Transverse colon (tissue), 4 donors: ENCODE results near the gene NOL9. TPM values are rescaled to one million over a fixed set of nuclear protein-coding genes. Genes with fewer than 3 reads are reported as not detected.

Source experiments
- DNase-seq: peaks from one replicate; pipeline ENCODE4 v3.0.0-alpha.2; 2019
- H3K27ac ChIP-seq, 4 donors: fragments of 200-600 bp; sonication (generic); 2 replicates each; pipeline ENCODE4 v1.5.1; 2016 to 2018; ENCODE audit warnings: inconsistent platforms in 4 of 4
- H3K27me3 ChIP-seq: fragments of 200-600 bp; sonication (generic); 2 replicates; pipeline ENCODE4 v1.5.1; 2017; ENCODE audit warnings: inconsistent platforms
- H3K36me3 ChIP-seq, 4 donors: fragments of 200-600 bp; sonication (generic); 2 replicates each; pipeline ENCODE4 v1.5.1; 2017 to 2019; ENCODE audit warnings: inconsistent platforms in 4 of 4
- H3K4me1 ChIP-seq, 4 donors: fragments of 200-600 bp; sonication (generic); 2 replicates each; pipeline ENCODE4 v1.5.1; 2017 to 2020; ENCODE audit warnings: inconsistent platforms in 4 of 4
- H3K4me3 ChIP-seq, 4 donors: fragments of 200-600 bp; sonication (generic); 1 replicate in 1 of 4; 2 replicates in 3 of 4; pipeline versions ENCODE4 v1.5.1 to v1.6.1; 2017 to 2019; ENCODE audit warnings: inconsistent platforms in 4 of 4
- H3K9me3 ChIP-seq, 2 donors: fragments of 200-600 bp; sonication (generic); 2 replicates each; pipeline ENCODE4 v1.5.1; 2017 to 2019; ENCODE audit warnings: inconsistent platforms in 2 of 2
- CTCF ChIP-seq, 5 experiments: fragments of 200-600 bp in 3 of 5; fragments of 450-650 bp in 2 of 5; sonication (generic) in 3 of 5; IDR thresholded peaks; 1 replicate in 2 of 5; 2 replicates in 3 of 5; pipeline ENCODE4 v1.5.1; 2016 to 2017; ENCODE audit warnings: antibody characterized with exemption in 5 of 5, inconsistent platforms in 3 of 5, mild to moderate bottlenecking in 2 of 5, moderate library complexity in 1 of 5
- EP300 ChIP-seq: sonication (generic); formaldehyde crosslinking; IDR thresholded peaks from one replicate; pipeline ENCODE4 v1.6.1; 2017; ENCODE audit warnings: antibody characterized with exemption, low read depth
- POLR2A ChIP-seq: fragments of 450-650 bp; IDR thresholded peaks from one replicate; pipeline ENCODE4 v1.6.1; 2016; ENCODE audit warnings: antibody characterized with exemption, mild to moderate bottlenecking, moderate library complexity
- POLR2AphosphoS5 ChIP-seq, 3 donors: sonication (generic); formaldehyde crosslinking; IDR thresholded peaks; one replicate each; pipeline ENCODE4 v1.6.1; 2016; ENCODE audit warnings: antibody characterized with exemption in 3 of 3
- WGBS, 2 donors: methylation state at CpG; one replicate each; pipeline ENCODE4 v1.1.5; 2018; ENCODE audit warnings: low coverage in 1 of 2; 5-methylcytosine and 5-hydroxymethylcytosine counted together
- in situ Hi-C, 4 donors: fragments of 200-750 bp; cut with MboI; loops; one replicate each; pipeline versions ENCODE4 v1.15.0 to v1.15.1; 2017; ENCODE audit warnings: low sequenced_read_pairs in 3 of 4, low pct_ligation_motif_present in 1 of 4, low pct_unique_long_range_greater_than_20kb in 1 of 4
- intact Hi-C: fragments of 100-400 bp; cut with DNase I; formaldehyde crosslinking; loops from one replicate; pipeline ENCODE4 v1.15.1; 2023; ENCODE audit warnings: low total_unique reads
- total RNA-seq, 4 donors: library from RNA; depleted of rRNA; stranded (reverse); fragments of >200 nt; gene quantifications; one replicate each; pipeline ENCODE4 v1.1.0, GENCODE V29; 2016

NOL9 gene
- total RNA-seq, 4 donors from 2014 or later = 8.0 to 30.0 (median 13.8) TPM

GRCh38 chr1:6531996-6532395 is 22.3 kb downstream of the NOL9 start:
- no peak for TF ChIP-seq POLR2AphosphoS5 (IDR thresholded peaks at IDR 0.05)
- TF ChIP-seq EP300 = no peak
- no peak for TF ChIP-seq CTCF (IDR thresholded peaks at IDR 0.05)
- no peak for TF ChIP-seq POLR2A
- H3K36me3 ChIP-seq = peaks cover 0 to 43% (median 23%) of the 10 kb centered on the region in 4 donors
- intact Hi-C loops = no loop called here

GRCh38 chr1:6530504-6531160 is 23.7 kb downstream of the NOL9 start:
- Histone ChIP-seq H3K9me3 (no peaks in the 10 kb centered on the region), H3K27ac (no peak overlapping the region), H3K27me3 (no peaks in the 10 kb centered on the region), H3K4me1 (no peaks in the 10 kb centered on the region), H3K36me3 (peaks cover 0 to 51% (median 26%) of the 10 kb centered on the region in 4 donors), H3K4me3 (no peak overlapping the region)
- intact Hi-C loops = no loop called here
- WGBS, 2 donors = 97 to 100% methylated on average over 3 to 13 of the region's 13 CpGs
- TF ChIP-seq POLR2A = no peak
- no peak for TF ChIP-seq EP300
- TF ChIP-seq CTCF (IDR thresholded peaks at IDR 0.05) = no peak
- no peak for TF ChIP-seq POLR2AphosphoS5 (IDR thresholded peaks at IDR 0.05)
- in situ Hi-C loops = no loop called here
- no peak for DNase-seq

More at GRCh38 chr1:6531996-6532395, 22.3 kb downstream of the NOL9 start:
- no peaks in the 10 kb centered on the region for H3K27me3 ChIP-seq
- no peaks in the 10 kb centered on the region for H3K4me1 ChIP-seq
- 88 to 93% methylated on average over 3 to 5 of the region's 5 CpGs for WGBS, 2 donors
- in situ Hi-C loops = no loop called here
- no peak overlapping the region for H3K27ac ChIP-seq
- H3K9me3 ChIP-seq = no peaks in the 10 kb centered on the region
- H3K4me3 ChIP-seq = no peak overlapping the region
- DNase-seq = no peak

GRCh38 chr1:6528492-6528891 is 25.8 kb downstream of the NOL9 start:
- TF ChIP-seq POLR2A = no peak
- TF ChIP-seq EP300 = no peak
- no peak for TF ChIP-seq CTCF (IDR thresholded peaks at IDR 0.05)
- no peak for TF ChIP-seq POLR2AphosphoS5 (IDR thresholded peaks at IDR 0.05)
- 95 to 100% methylated on average over 3 to 7 of the region's 7 CpGs for WGBS, 2 donors
- in situ Hi-C loops = no loop called here

GRCh38 chr1:6526316-6526715 is 28.0 kb downstream of the NOL9 start:
- TF ChIP-seq CTCF (IDR thresholded peaks at IDR 0.05) = no peak
- 75 to 88% methylated on average over 7 to 11 of the region's 11 CpGs for WGBS, 2 donors
- H3K36me3 ChIP-seq = peaks cover 0 to 46% (median 17%) of the 10 kb centered on the region in 4 donors
- no peak for DNase-seq
- no peaks in the 10 kb centered on the region for H3K9me3 ChIP-seq
- no peaks in the 10 kb centered on the region for H3K4me1 ChIP-seq
- in situ Hi-C loops (no loop called here), intact Hi-C loops (no loop called here)
- no peak overlapping the region for H3K4me3 ChIP-seq
- H3K27me3 ChIP-seq = no peaks in the 10 kb centered on the region
- no peak overlapping the region for H3K27ac ChIP-seq

More at GRCh38 chr1:6528492-6528891, 25.8 kb downstream of the NOL9 start:
- intact Hi-C loops = no loop called here
- Histone ChIP-seq H3K4me3 (no peak overlapping the region), H3K4me1 (no peaks in the 10 kb centered on the region), H3K9me3 (no peaks in the 10 kb centered on the region), H3K27ac (no peak overlapping the region), H3K36me3 (peaks cover 0 to 58% (median 30%) of the 10 kb centered on the region in 4 donors), H3K27me3 (no peaks in the 10 kb centered on the region)
- no peak for DNase-seq
